H1 (cell line): Measurements from ENCODE around the gene KCNK3. TPM values are rescaled to one million over a fixed set of nuclear protein-coding genes. Genes with fewer than 3 reads are reported as not detected.
A peak's percentile ranks its signal among the peaks of the same experiment; 100 is the strongest.

Experiments used
- CTCF ChIA-PET: fragments of 300-600 bp; sonication (Branson Sonifier 250); formaldehyde crosslinking; loops from one replicate; lab custom pipeline; 2021; ENCODE audit not compliant: partially characterized antibody; lab: Charles Lee
- POLR2A ChIA-PET: fragments of 300-600 bp; sonication (Branson Sonifier 250); formaldehyde crosslinking; loops from one replicate; lab custom pipeline; 2021; ENCODE audit warnings: inconsistent platforms; ENCODE audit not compliant: partially characterized antibody; lab: Charles Lee
- DNase-seq, 2 experiments: peaks; one replicate each; pipeline versions ENCODE4 v3.0.0 to v3.0.0-alpha.2; 2010 to 2022; ENCODE audit warnings: low spot score in 2 of 2, low read depth in 1 of 2, mixed read lengths in 1 of 2
- FAIRE-seq: peaks from 2 replicates; lab custom pipeline; 2011; peaks lifted over from hg19 to GRCh38; lab: Jason Lieb, UNC
- H2AFZ ChIP-seq: 2 replicates; pipeline ENCODE4 v1.8.1; 2012; ENCODE audit warnings: low read length, inconsistent platforms
- H2AK5ac ChIP-seq: 2 replicates; pipeline ENCODE4 v1.6.1; 2013; ENCODE audit warnings: low read depth, low read length
- H2BK120ac ChIP-seq: replicated peaks from 2 replicates; pipeline ENCODE3; 2013; ENCODE audit warnings: low read depth, low read length, inconsistent platforms
- H2BK12ac ChIP-seq: 2 replicates; pipeline ENCODE4 v1.6.1; 2013; ENCODE audit warnings: low read depth, low read length
- H2BK15ac ChIP-seq: 2 replicates; pipeline ENCODE4 v1.6.1; 2013; ENCODE audit warnings: low read length
- H2BK20ac ChIP-seq: 2 replicates; pipeline ENCODE4 v1.6.1; 2013; ENCODE audit warnings: low read length
- H2BK5ac ChIP-seq: 2 replicates; pipeline ENCODE4 v1.6.1; 2013; ENCODE audit warnings: low read depth, low read length
- H3K14ac ChIP-seq: 2 replicates; pipeline ENCODE4 v1.6.1; 2013; ENCODE audit warnings: inconsistent platforms; ENCODE audit not compliant: insufficient read length
- H3K18ac ChIP-seq: 2 replicates; pipeline ENCODE4 v1.6.1; 2013; ENCODE audit warnings: low read length; ENCODE audit errors: extremely low read depth
- H3K23ac ChIP-seq: 2 replicates; pipeline ENCODE4 v1.6.1; 2013; ENCODE audit warnings: inconsistent platforms; ENCODE audit not compliant: insufficient read length
- H3K23me2 ChIP-seq: 2 replicates; pipeline ENCODE4 v1.6.1; 2013; ENCODE audit warnings: low read depth, low read length
- H3K27ac ChIP-seq: 2 replicates; pipeline ENCODE4 v1.6.1; 2011; ENCODE audit warnings: low read depth, low read length, inconsistent platforms
- H3K27me3 ChIP-seq, 4 experiments: replicated peaks in 1 of 4; 1 replicate in 1 of 4; 2 replicates in 3 of 4; pipeline versions ENCODE4 v1.6.1 to v1.8.1; 2011 to 2013; ENCODE audit warnings: low read length in 3 of 4, mild to moderate bottlenecking in 3 of 4, inconsistent platforms in 2 of 4, mixed read lengths in 2 of 4, moderate library complexity in 1 of 4; ENCODE audit not compliant: control insufficient read depth in 3 of 4, insufficient read depth in 3 of 4; ENCODE audit errors: extremely low read depth in 1 of 4
- H3K36me3 ChIP-seq, 4 experiments: 2 replicates each; pipeline versions ENCODE4 v1.6.1 to v1.8.1; 2011 to 2013; ENCODE audit warnings: mild to moderate bottlenecking in 4 of 4, low read length in 3 of 4, moderate library complexity in 2 of 4, control low read depth in 1 of 4, inconsistent platforms in 1 of 4; ENCODE audit not compliant: insufficient read depth in 4 of 4, control insufficient read depth in 2 of 4
- H3K4ac ChIP-seq: replicated peaks from 2 replicates; pipeline ENCODE3; 2013; ENCODE audit warnings: low read length, low read depth, mixed read lengths, inconsistent platforms; ENCODE audit not compliant: insufficient read length
- H3K4me1 ChIP-seq, 4 experiments: replicated peaks in 1 of 4; 1 replicate in 1 of 4; 2 replicates in 3 of 4; pipeline versions ENCODE4 v1.6.1 to v1.8.1; 2011 to 2013; ENCODE audit warnings: low read length in 3 of 4, inconsistent platforms in 2 of 4, mixed read lengths in 1 of 4; ENCODE audit not compliant: insufficient read depth in 4 of 4, control insufficient read depth in 3 of 4
- H3K4me2 ChIP-seq, 2 experiments: 2 replicates each; pipeline versions ENCODE4 v1.6.1 to v1.8.1; 2011 to 2013; ENCODE audit warnings: low read depth in 2 of 2, low read length in 2 of 2, control low read depth in 1 of 2, inconsistent platforms in 1 of 2, mild to moderate bottlenecking in 1 of 2; ENCODE audit not compliant: insufficient read depth in 1 of 2
- H3K4me3 ChIP-seq, 4 experiments: fragments of 200-600, 300-600 bp in 1 of 4; sonication (generic), shearing (Covaris generic), sonication (Bioruptor Twin) in 1 of 4; 2 replicates each; pipeline versions ENCODE4 v1.5.1 to v1.8.1; 2011 to 2016; ENCODE audit warnings: low read length in 4 of 4, low read depth in 3 of 4, control low read depth in 2 of 4, inconsistent platforms in 2 of 4, mild to moderate bottlenecking in 2 of 4, mixed read lengths in 1 of 4, moderate library complexity in 1 of 4; ENCODE audit not compliant: insufficient read depth in 2 of 4; ENCODE audit errors: extremely low read depth in 1 of 4
- H3K56ac ChIP-seq: replicated peaks from 2 replicates; pipeline ENCODE3; 2013; ENCODE audit warnings: low read depth, mild to moderate bottlenecking, mixed read lengths, low read length, inconsistent platforms; ENCODE audit not compliant: insufficient read length
- H3K79me1 ChIP-seq: 2 replicates; pipeline ENCODE4 v1.6.1; 2013; ENCODE audit warnings: low read depth, low read length, control low read depth
- H3K79me2 ChIP-seq, 2 experiments: 2 replicates each; pipeline versions ENCODE4 v1.6.1 to v1.8.1; 2012 to 2013; ENCODE audit warnings: low read length in 2 of 2, mild to moderate bottlenecking in 2 of 2, inconsistent platforms in 1 of 2; ENCODE audit not compliant: insufficient read depth in 2 of 2, control insufficient read depth in 1 of 2
- H3K9ac ChIP-seq, 4 experiments: replicated peaks in 1 of 4; 1 replicate in 1 of 4; 2 replicates in 3 of 4; pipeline versions ENCODE4 v1.6.1 to v1.8.1; 2011 to 2013; ENCODE audit warnings: low read depth in 3 of 4, low read length in 3 of 4, control low read depth in 2 of 4, mild to moderate bottlenecking in 2 of 4, moderate library complexity in 2 of 4, inconsistent platforms in 1 of 4; ENCODE audit errors: extremely low read depth in 1 of 4
- H3K9me3 ChIP-seq, 2 experiments: 2 replicates each; pipeline versions ENCODE4 v1.6.1 to v1.8.1; 2012 to 2013; ENCODE audit warnings: mild to moderate bottlenecking in 2 of 2, moderate library complexity in 2 of 2, control low read depth in 1 of 2, inconsistent platforms in 1 of 2, low read depth in 1 of 2, low read length in 1 of 2, mixed read lengths in 1 of 2; ENCODE audit not compliant: insufficient read depth in 2 of 2
- H4K20me1 ChIP-seq, 2 experiments: replicated peaks in 1 of 2; 2 replicates each; pipeline versions ENCODE3 to v1.8.1; 2011 to 2013; ENCODE audit warnings: inconsistent platforms in 2 of 2, low read length in 2 of 2, mild to moderate bottlenecking in 1 of 2; ENCODE audit not compliant: insufficient read depth in 2 of 2, control insufficient read depth in 1 of 2
- H4K5ac ChIP-seq: 2 replicates; pipeline ENCODE4 v1.6.1; 2013; ENCODE audit warnings: low read length, low read depth, mixed read lengths, inconsistent platforms; ENCODE audit not compliant: insufficient read length
- H4K8ac ChIP-seq: 2 replicates; pipeline ENCODE4 v1.8.0; 2013; ENCODE audit warnings: mild to moderate bottlenecking, moderate library complexity, low read length, inconsistent platforms; ENCODE audit not compliant: insufficient read depth; ENCODE audit errors: extremely low read depth
- H4K91ac ChIP-seq: replicated peaks from 2 replicates; pipeline ENCODE3; 2013; ENCODE audit warnings: low read length, mixed read lengths, inconsistent platforms; ENCODE audit not compliant: insufficient read length
- ATF2 ChIP-seq: IDR thresholded peaks from 2 replicates; pipeline ENCODE4 v1.6.1; 2012; ENCODE audit warnings: low read length, inconsistent platforms
- GTF2F1 ChIP-seq: IDR thresholded peaks from 2 replicates; pipeline ENCODE4 v1.6.1; 2012; ENCODE audit warnings: low read depth, low read length, improper control_type of control experiment, borderline replicate concordance
- KDM1A ChIP-seq: fragments of 200-600, 300-600 bp; sonication (generic); IDR thresholded peaks from 2 replicates; pipeline ENCODE4 v1.7.1; 2016; ENCODE audit warnings: mild to moderate bottlenecking, low read length, borderline replicate concordance
- POLR2A ChIP-seq, 2 experiments: IDR thresholded peaks; 1 replicate in 1 of 2; 2 replicates in 1 of 2; pipeline ENCODE4 v1.6.1; 2011; ENCODE audit warnings: low read depth in 2 of 2, low read length in 2 of 2, mild to moderate bottlenecking in 2 of 2; ENCODE audit errors: control extremely low read depth in 1 of 2
- TEAD4 ChIP-seq: IDR thresholded peaks from 2 replicates; pipeline ENCODE4 v1.6.1; 2012; ENCODE audit warnings: low read depth, low read length, inconsistent platforms, mixed read lengths
- whole genome bisulfite sequencing, 2 experiments: shearing (Covaris generic) in 1 of 2; methylation state at CpG; one replicate each; pipeline versions ENCODE4 v1.1.6 to v1.1.7; 2013 to 2015; ENCODE audit warnings: low lambda C conversion rate in 2 of 2, mixed read lengths in 2 of 2, inconsistent platforms in 1 of 2, low coverage in 1 of 2, missing lambda C conversion rate in 1 of 2; ENCODE audit not compliant: insufficient replicate concordance in 2 of 2, insufficient coverage in 1 of 2, insufficient read length in 1 of 2; ENCODE audit errors: extremely low coverage in 1 of 2, missing lambda C conversion rate in 1 of 2; 5-methylcytosine and 5-hydroxymethylcytosine counted together
- polyA plus RNA-seq, 7 experiments: library from polyadenylated mRNA; depleted of rRNA in 3 of 7; stranded (reverse) in 5 of 7; unstranded in 2 of 7; fragments of >200 nt in 5 of 7; fragments of 200-250 nt in 2 of 7; gene quantifications; 1 replicate in 5 of 7; 2 replicates in 1 of 7; 4 replicates in 1 of 7; pipeline versions ENCODE4 v1.2.1 to v1.2.3, GENCODE V29; 2011 to 2013; ENCODE audit warnings: missing spikeins in 2 of 7, mixed read lengths in 2 of 7
- total RNA-seq: library from RNA; stranded (reverse); fragmentation: NEBNext Ultra II Directional; extraction: Animal tissue kit (Norgen Biotek cat#: 25700); gene quantifications from 2 replicates; pipeline ENCODE4 v1.2.1, GENCODE V29; 2021

The KCNK3 gene
- total and polyA plus RNA-seq, 2 of the 8 experiments (the other 6 are each of a cell fraction or from before 2014, with no cell fraction given), result 0.29 to 0.30 TPM

- TF ChIP-seq TEAD4 (peak; percentile 79), ATF2 (no peak), GTF2F1 (no peak), POLR2A (IDR thresholded peaks at IDR 0.05; ENCODE audit: control extremely low read depth in 1 of 2, low read depth in 2 of 2, low read length in 2 of 2) (no peak), KDM1A (peak; percentile 65; the same call in 1 of the 2 replicates)
- TF ChIP-seq, all 59 proteins: peak for 2
- no peak overlapping the region for H4K91ac ChIP-seq
- H3K4me3 ChIP-seq, result no peak overlapping the region
- H4K20me1 ChIP-seq, result no peaks in the 10 kb centered on the region
- H3K4me2 ChIP-seq, result no peak overlapping the region
- no peaks in the 10 kb centered on the region for H3K36me3 ChIP-seq
- DNase-seq (no peak), FAIRE-seq (no peak)
- H3K9me3 ChIP-seq, result no peaks in the 10 kb centered on the region
- H2BK15ac ChIP-seq, result no peak overlapping the region
- no peak overlapping the region for H3K18ac ChIP-seq
- no peak overlapping the region for H3K23ac ChIP-seq
- H3K23me2 ChIP-seq, result no peaks in the 10 kb centered on the region
- H3K27ac ChIP-seq, result no peak overlapping the region
- no peak overlapping the region for H3K14ac ChIP-seq
- H4K5ac ChIP-seq, result no peak overlapping the region
- H2BK12ac ChIP-seq, result no peak overlapping the region
- no peak overlapping the region for H2BK120ac ChIP-seq
- H2BK20ac ChIP-seq, result no peak overlapping the region
- ChIA-PET POLR2A (interaction anchor here (1.0 kb wide), 1 partner anchor 51 kb away, joined by 3 read pairs; no protein-coding TSS in a partner anchor), CTCF (interaction anchor here (0.5 to 2.1 kb wide), 6 partner anchors 57 to 157 kb away, joined by 3 to 4 read pairs (median 4); no protein-coding TSS in a partner anchor)
- no peaks in the 10 kb centered on the region for H3K79me2 ChIP-seq
- H2BK5ac ChIP-seq, result no peak overlapping the region
- H3K56ac ChIP-seq, result no peak overlapping the region
- H3K9ac ChIP-seq, result no peak overlapping the region
- H4K8ac ChIP-seq, result no peak overlapping the region
- no peak overlapping the region for H2AK5ac ChIP-seq
- H3K27me3 ChIP-seq, result no peaks in the 10 kb centered on the region; a peak in 1 of 7 replicates
- H3K4me1 ChIP-seq, result no peaks in the 10 kb centered on the region; a peak in 1 of 7 replicates
- H3K79me1 ChIP-seq, result no peaks in the 10 kb centered on the region
- H2AFZ ChIP-seq, result no peak overlapping the region
- H3K4ac ChIP-seq, result no peak overlapping the region
- 89% methylated on average over 11 of the region's 11 CpGs; no CpG with 5 or more reads in 1 of the 2 experiments for WGBS, 2 experiments
Measured at GRCh38 chr2:26672112-26672817, 20.3 kb upstream of the KCNK3 start.
